IgD-negative memory B cell (primary cell): ENCODE measurements around the gene ZBTB7C. TPM values are rescaled to one million over a fixed set of nuclear protein-coding genes. Genes with fewer than 3 reads are reported as not detected.

Experiments used
- H3K27ac Mint-ChIP-seq, 3 donors: one replicate each; pipeline ENCODE4 v1.8.0; 2020 to 2022; ENCODE audit warnings: mild to moderate bottlenecking in 3 of 3, mixed read lengths in 3 of 3, moderate library complexity in 1 of 3
- H3K27me3 Mint-ChIP-seq: one replicate; pipeline ENCODE4 v1.8.0; 2021; ENCODE audit warnings: mixed read lengths
- H3K36me3 Mint-ChIP-seq: one replicate; pipeline ENCODE4 v1.8.0; 2020; ENCODE audit warnings: mild to moderate bottlenecking, mixed read lengths
- H3K4me1 Mint-ChIP-seq, 3 donors: one replicate each; pipeline ENCODE4 v1.8.0; 2020 to 2022; ENCODE audit warnings: mixed read lengths in 3 of 3, mild to moderate bottlenecking in 1 of 3
- H3K4me3 Mint-ChIP-seq, 4 donors: one replicate each; pipeline ENCODE4 v1.8.0; 2020 to 2022; ENCODE audit warnings: mild to moderate bottlenecking in 4 of 4, mixed read lengths in 4 of 4, moderate library complexity in 3 of 4
- H3K9me3 Mint-ChIP-seq, 3 donors: one replicate each; pipeline ENCODE4 v1.8.0; 2020 to 2021; ENCODE audit warnings: mixed read lengths in 3 of 3, mild to moderate bottlenecking in 1 of 3
- polyA plus RNA-seq: library from polyadenylated mRNA; unstranded; fragments of 300-500 nt; fragmentation: Illumina TruSeq; gene quantifications from one replicate; pipeline ENCODE4 v1.2.3, GENCODE V29; 2021

ZBTB7C gene
- polyA plus RNA-seq, 1 donor from 2014 or later: not detected

- no peaks in the 10 kb centered on the region for H3K4me1 Mint-ChIP-seq
- H3K27ac Mint-ChIP-seq: no peak overlapping the region
- H3K4me3 Mint-ChIP-seq: no peak overlapping the region
- peaks cover 0 to 4% (median 1%) of the 10 kb centered on the region in 3 donors for H3K9me3 Mint-ChIP-seq
- H3K36me3 Mint-ChIP-seq: peaks cover 5% of the 10 kb centered on the region
- peaks cover 14% of the 10 kb centered on the region for H3K27me3 Mint-ChIP-seq
These were observed 24.4 kb upstream of the ZBTB7C start for GRCh38 chr18:48433541-48433940.

- no peaks in the 10 kb centered on the region for H3K4me1 Mint-ChIP-seq
- H3K27me3 Mint-ChIP-seq: peaks cover 24% of the 10 kb centered on the region
- peaks cover 2% of the 10 kb centered on the region for H3K36me3 Mint-ChIP-seq
- H3K9me3 Mint-ChIP-seq: peaks cover 0 to 4% (median 3%) of the 10 kb centered on the region in 3 donors
- no peak overlapping the region for H3K27ac Mint-ChIP-seq
- no peak overlapping the region for H3K4me3 Mint-ChIP-seq
These were observed 21.0 kb upstream of the ZBTB7C start for GRCh38 chr18:48430150-48430549.

GRCh38 chr18:48428475-48429177 lies 19.4 kb upstream of the ZBTB7C start:
- peaks cover 0 to 3% (median 3%) of the 10 kb centered on the region in 3 donors for H3K9me3 Mint-ChIP-seq
- H3K27ac Mint-ChIP-seq: no peak overlapping the region
- peaks cover 31% of the 10 kb centered on the region for H3K27me3 Mint-ChIP-seq
- peaks cover 2% of the 10 kb centered on the region for H3K36me3 Mint-ChIP-seq
- no peak overlapping the region for H3K4me3 Mint-ChIP-seq
- no peaks in the 10 kb centered on the region for H3K4me1 Mint-ChIP-seq

- H3K27me3 Mint-ChIP-seq: peaks cover 43% of the 10 kb centered on the region
- H3K4me3 Mint-ChIP-seq: no peak overlapping the region
- peaks cover 0 to 5% (median 5%) of the 10 kb centered on the region in 3 donors for H3K9me3 Mint-ChIP-seq
- no peak overlapping the region for H3K27ac Mint-ChIP-seq
- H3K36me3 Mint-ChIP-seq: no peaks in the 10 kb centered on the region
- no peaks in the 10 kb centered on the region for H3K4me1 Mint-ChIP-seq
These were observed 13.8 kb upstream of the ZBTB7C start for GRCh38 chr18:48422947-48423378.

- H3K27me3 Mint-ChIP-seq: peaks cover 51% of the 10 kb centered on the region
These were observed 10.3 kb upstream of the ZBTB7C start for GRCh38 chr18:48419277-48420022.

GRCh38 chr18:48418539-48419276 lies 9.5 kb upstream of the ZBTB7C start:
- Mint-ChIP-seq H3K27me3 (peaks cover 54% of the 10 kb centered on the region), H3K4me1 (no peaks in the 10 kb centered on the region), H3K36me3 (no peaks in the 10 kb centered on the region), H3K27ac (no peak overlapping the region), H3K4me3 (no peak overlapping the region), H3K9me3 (peaks cover 0 to 10% (median 9%) of the 10 kb centered on the region in 3 donors)

More at GRCh38 chr18:48419277-48420022, 10.3 kb upstream of the ZBTB7C start:
- H3K9me3 Mint-ChIP-seq: peaks cover 0 to 10% (median 5%) of the 10 kb centered on the region in 3 donors
- H3K36me3 Mint-ChIP-seq: no peaks in the 10 kb centered on the region
- no peak overlapping the region for H3K4me3 Mint-ChIP-seq
- H3K4me1 Mint-ChIP-seq: no peaks in the 10 kb centered on the region
- H3K27ac Mint-ChIP-seq: no peak overlapping the region

GRCh38 chr18:48417985-48418384 lies 8.8 kb upstream of the ZBTB7C start:
- Mint-ChIP-seq H3K4me1 (no peaks in the 10 kb centered on the region), H3K36me3 (no peaks in the 10 kb centered on the region), H3K27me3 (peaks cover 52% of the 10 kb centered on the region), H3K9me3 (peaks cover 0 to 15% (median 12%) of the 10 kb centered on the region in 3 donors), H3K4me3 (no peak overlapping the region), H3K27ac (no peak overlapping the region)

GRCh38 chr18:48413342-48413741 lies 4.2 kb upstream of the ZBTB7C start:
- Mint-ChIP-seq H3K9me3 (peaks cover 0 to 11% (median 10%) of the 10 kb centered on the region in 3 donors), H3K4me1 (peaks cover 0 to 5% (median 2%) of the 10 kb centered on the region in 3 donors), H3K36me3 (peaks cover 1% of the 10 kb centered on the region), H3K27me3 (peaks cover 46% of the 10 kb centered on the region), H3K4me3 (no peak overlapping the region), H3K27ac (no peak overlapping the region)

GRCh38 chr18:48412339-48412929 lies 3.3 kb upstream of the ZBTB7C start:
- peak overlapping the region in 2 of 4 donors; percentile 30 to 63 for H3K4me3 Mint-ChIP-seq
- H3K9me3 Mint-ChIP-seq: peaks cover 0 to 10% (median 8%) of the 10 kb centered on the region in 3 donors
- H3K4me1 Mint-ChIP-seq: peaks cover 3 to 9% (median 4%) of the 10 kb centered on the region in 3 donors
- H3K27ac Mint-ChIP-seq: no peak overlapping the region
- H3K27me3 Mint-ChIP-seq: peaks cover 52% of the 10 kb centered on the region
- peaks cover 1% of the 10 kb centered on the region for H3K36me3 Mint-ChIP-seq

- H3K4me3 Mint-ChIP-seq: peak overlapping the region; percentile 65 to 90 (median 82)
- H3K27ac Mint-ChIP-seq: no peak overlapping the region
- peaks cover 0 to 10% (median 4%) of the 10 kb centered on the region in 3 donors for H3K9me3 Mint-ChIP-seq
- peaks cover 53% of the 10 kb centered on the region for H3K27me3 Mint-ChIP-seq
- peaks cover 4 to 9% (median 8%) of the 10 kb centered on the region in 3 donors for H3K4me1 Mint-ChIP-seq
- H3K36me3 Mint-ChIP-seq: peaks cover 1% of the 10 kb centered on the region
These were observed 1.1 kb upstream of the ZBTB7C start for GRCh38 chr18:48410095-48410920.

- peaks cover 1% of the 10 kb centered on the region for H3K36me3 Mint-ChIP-seq
- peak overlapping the region; percentile 28 to 86 (median 78) for H3K4me3 Mint-ChIP-seq
- H3K27me3 Mint-ChIP-seq: peaks cover 50% of the 10 kb centered on the region
- peaks cover 0 to 10% (median 4%) of the 10 kb centered on the region in 3 donors for H3K9me3 Mint-ChIP-seq
- peaks cover 4 to 9% (median 8%) of the 10 kb centered on the region in 3 donors for H3K4me1 Mint-ChIP-seq
- no peak overlapping the region for H3K27ac Mint-ChIP-seq
These were observed 460 bp upstream of the ZBTB7C start for GRCh38 chr18:48409591-48410094.

GRCh38 chr18:48408111-48408726 lies 964 bp downstream of the ZBTB7C start:
- Mint-ChIP-seq H3K27ac (peak overlapping the region in 1 of 3 donors; percentile 80), H3K4me1 (peaks cover 4 to 9% (median 8%) of the 10 kb centered on the region in 3 donors), H3K4me3 (peak overlapping the region; percentile 78 to 90 (median 82)), H3K27me3 (peaks cover 43% of the 10 kb centered on the region), H3K36me3 (peaks cover 1% of the 10 kb centered on the region), H3K9me3 (peaks cover 0 to 2% (median under 1%) of the 10 kb centered on the region in 3 donors)

- Mint-ChIP-seq H3K4me1 (peaks cover 3 to 9% (median 8%) of the 10 kb centered on the region in 3 donors), H3K27me3 (peaks cover 43% of the 10 kb centered on the region), H3K4me3 (peak overlapping the region; percentile 52 to 87 (median 78)), H3K36me3 (peaks cover 1% of the 10 kb centered on the region), H3K9me3 (peaks cover 0 to 1% (median 0%) of the 10 kb centered on the region in 3 donors), H3K27ac (no peak overlapping the region)
These were observed 1.8 kb downstream of the ZBTB7C start for GRCh38 chr18:48407358-48407757.
